ENCODE measurements around the gene C1orf35.

DNA sequence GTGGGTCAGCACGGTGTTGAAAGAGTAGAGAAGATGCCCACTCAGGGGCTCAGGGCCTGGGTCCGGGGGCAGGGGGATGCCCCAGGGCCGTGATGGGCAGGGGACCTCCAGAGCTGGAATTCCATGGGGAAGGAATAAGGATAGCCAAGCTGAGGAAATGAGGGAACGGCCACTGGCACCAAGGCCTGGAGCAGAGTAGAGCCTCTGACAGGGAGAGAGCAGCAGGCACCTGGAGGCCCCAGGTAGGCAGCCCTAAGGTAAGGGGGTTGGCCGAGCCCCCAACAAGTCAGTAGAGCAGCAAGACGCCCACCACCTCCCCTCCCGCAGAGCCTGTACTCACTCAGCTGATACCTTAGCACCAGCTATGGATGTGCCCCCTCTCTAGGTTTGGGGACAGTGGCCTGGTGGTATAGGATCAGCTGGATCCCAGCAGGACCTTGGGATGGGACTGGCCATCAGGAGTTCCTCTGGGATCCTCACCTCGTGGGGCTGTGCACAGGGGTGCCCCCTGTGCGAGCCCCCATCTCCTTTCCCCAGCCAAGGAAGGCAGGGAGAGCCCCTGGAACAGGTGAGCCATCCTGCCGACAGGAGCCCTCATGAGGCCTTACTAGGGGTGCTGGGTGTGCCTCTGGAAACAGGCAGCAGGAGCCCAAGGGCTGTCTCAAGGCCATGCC, 41.6 kb downstream of the C1orf35 start:
- TF ChIP-seq, protein P1, sequence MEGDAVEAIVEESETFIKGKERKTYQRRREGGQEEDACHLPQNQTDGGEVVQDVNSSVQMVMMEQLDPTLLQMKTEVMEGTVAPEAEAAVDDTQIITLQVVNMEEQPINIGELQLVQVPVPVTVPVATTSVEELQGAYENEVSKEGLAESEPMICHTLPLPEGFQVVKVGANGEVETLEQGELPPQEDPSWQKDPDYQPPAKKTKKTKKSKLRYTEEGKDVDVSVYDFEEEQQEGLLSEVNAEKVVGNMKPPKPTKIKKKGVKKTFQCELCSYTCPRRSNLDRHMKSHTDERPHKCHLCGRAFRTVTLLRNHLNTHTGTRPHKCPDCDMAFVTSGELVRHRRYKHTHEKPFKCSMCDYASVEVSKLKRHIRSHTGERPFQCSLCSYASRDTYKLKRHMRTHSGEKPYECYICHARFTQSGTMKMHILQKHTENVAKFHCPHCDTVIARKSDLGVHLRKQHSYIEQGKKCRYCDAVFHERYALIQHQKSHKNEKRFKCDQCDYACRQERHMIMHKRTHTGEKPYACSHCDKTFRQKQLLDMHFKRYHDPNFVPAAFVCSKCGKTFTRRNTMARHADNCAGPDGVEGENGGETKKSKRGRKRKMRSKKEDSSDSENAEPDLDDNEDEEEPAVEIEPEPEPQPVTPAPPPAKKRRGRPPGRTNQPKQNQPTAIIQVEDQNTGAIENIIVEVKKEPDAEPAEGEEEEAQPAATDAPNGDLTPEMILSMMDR (IDR thresholded peaks at IDR 0.05), result no peak
- TF ChIP-seq POLR2AphosphoS5 (IDR thresholded peaks at IDR 0.05) (no peak), POLR2A (IDR thresholded peaks at IDR 0.05) (no peak)
